ENCODE results near the gene PRAMEF18.
"Not testable (repeated sequence)": the region's sequence is repeated elsewhere in the genome, so short reads cannot be mapped to it uniquely, and the experiment has no call there.

DNA sequence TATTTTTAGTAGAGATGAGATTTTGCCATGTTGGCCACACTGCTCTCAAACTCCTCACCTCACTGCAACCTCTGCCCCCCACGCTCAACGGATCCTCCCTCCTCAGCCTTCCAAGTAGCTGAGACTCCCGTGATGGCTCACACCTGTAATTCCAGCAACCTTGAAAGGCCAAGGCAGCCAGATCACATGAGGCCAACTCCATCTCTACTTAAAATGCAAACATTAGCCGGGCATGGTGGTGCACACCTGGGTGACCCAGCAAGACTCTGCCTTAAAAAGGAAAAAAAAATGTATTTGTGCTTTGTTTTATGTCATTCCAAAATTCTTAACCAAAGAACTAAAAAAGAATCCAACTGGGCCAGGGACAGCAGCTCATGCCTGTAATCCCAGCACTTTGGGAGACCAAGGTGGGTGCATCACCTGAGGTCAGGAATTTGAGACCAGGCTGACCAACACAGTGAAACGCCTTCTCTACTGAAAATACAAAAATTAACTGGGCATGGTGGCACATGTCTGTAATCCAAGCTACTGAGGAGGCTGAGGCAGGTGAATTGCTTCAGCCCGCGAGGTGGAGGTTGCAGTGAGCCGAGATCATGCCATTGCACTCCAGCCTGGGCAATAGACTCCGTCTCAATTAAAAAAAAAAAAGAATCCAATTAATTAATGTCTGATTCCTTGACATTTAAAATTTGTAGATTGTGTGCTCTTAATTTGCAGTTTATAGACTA lies 17.7 kb upstream of the PRAMEF18 start:
- TF ChIP-seq, protein P1, sequence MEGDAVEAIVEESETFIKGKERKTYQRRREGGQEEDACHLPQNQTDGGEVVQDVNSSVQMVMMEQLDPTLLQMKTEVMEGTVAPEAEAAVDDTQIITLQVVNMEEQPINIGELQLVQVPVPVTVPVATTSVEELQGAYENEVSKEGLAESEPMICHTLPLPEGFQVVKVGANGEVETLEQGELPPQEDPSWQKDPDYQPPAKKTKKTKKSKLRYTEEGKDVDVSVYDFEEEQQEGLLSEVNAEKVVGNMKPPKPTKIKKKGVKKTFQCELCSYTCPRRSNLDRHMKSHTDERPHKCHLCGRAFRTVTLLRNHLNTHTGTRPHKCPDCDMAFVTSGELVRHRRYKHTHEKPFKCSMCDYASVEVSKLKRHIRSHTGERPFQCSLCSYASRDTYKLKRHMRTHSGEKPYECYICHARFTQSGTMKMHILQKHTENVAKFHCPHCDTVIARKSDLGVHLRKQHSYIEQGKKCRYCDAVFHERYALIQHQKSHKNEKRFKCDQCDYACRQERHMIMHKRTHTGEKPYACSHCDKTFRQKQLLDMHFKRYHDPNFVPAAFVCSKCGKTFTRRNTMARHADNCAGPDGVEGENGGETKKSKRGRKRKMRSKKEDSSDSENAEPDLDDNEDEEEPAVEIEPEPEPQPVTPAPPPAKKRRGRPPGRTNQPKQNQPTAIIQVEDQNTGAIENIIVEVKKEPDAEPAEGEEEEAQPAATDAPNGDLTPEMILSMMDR (IDR thresholded peaks at IDR 0.05; ENCODE audit: insufficient read depth, low read length, poor library complexity, severe bottlenecking): not testable (repeated sequence)
- not testable (repeated sequence) for TF ChIP-seq EZH2phosphoT487 (conservative IDR thresholded peaks at IDR 0.05; ENCODE audit: low read length)

Data from SU-DHL-6 (cell line).